Fibroblast of villous mesenchyme (primary cell): ENCODE data around the gene MBNL1. TPM values are rescaled to one million over a fixed set of nuclear protein-coding genes. Genes with fewer than 3 reads are reported as not detected.

ENCODE experiments used
- DNase-seq: peaks from one replicate; pipeline ENCODE4 v3.0.0-alpha.2; 2010; ENCODE audit warnings: low read depth
- H3K4me3 ChIP-seq: 2 replicates; pipeline ENCODE4 v1.5.1; 2011; ENCODE audit warnings: low read depth, mild to moderate bottlenecking, low read length
- CTCF ChIP-seq: IDR thresholded peaks from 2 replicates; pipeline ENCODE4 v1.5.1; 2012; ENCODE audit warnings: low read depth, mild to moderate bottlenecking, low read length; ENCODE audit not compliant: insufficient read depth
- total RNA-seq: library from RNA; depleted of rRNA; stranded (reverse); fragments of >200 nt; gene quantifications from 2 replicates; pipeline ENCODE4 v1.2.3, GENCODE V29; 2012

MBNL1 gene
- total RNA-seq, 1 donor = 440 TPM

GRCh38 chr3:152291649-152292066, 22.9 kb downstream of the MBNL1 start:
- H3K4me3 ChIP-seq = no peak overlapping the region
- TF ChIP-seq CTCF = no peak
- DNase-seq = peak; percentile 64

GRCh38 chr3:152292366-152292765, 23.6 kb downstream of the MBNL1 start:
- DNase-seq = no peak
- TF ChIP-seq CTCF = no peak
- H3K4me3 ChIP-seq = no peak overlapping the region

GRCh38 chr3:152293347-152294006, 24.7 kb downstream of the MBNL1 start:
- DNase-seq = no peak
- no peak for TF ChIP-seq CTCF
- no peak overlapping the region for H3K4me3 ChIP-seq

GRCh38 chr3:152295344-152295743, 26.6 kb downstream of the MBNL1 start:
- TF ChIP-seq CTCF = no peak
- H3K4me3 ChIP-seq = no peak overlapping the region
- no peak for DNase-seq

GRCh38 chr3:152295806-152296205, 27.1 kb downstream of the MBNL1 start:
- DNase-seq = no peak
- H3K4me3 ChIP-seq = no peak overlapping the region
- no peak for TF ChIP-seq CTCF

- TF ChIP-seq CTCF = no peak
- DNase-seq = no peak
- H3K4me3 ChIP-seq = no peak overlapping the region
Measured at GRCh38 chr3:152296382-152296781, 27.7 kb downstream of the MBNL1 start.

- no peak for TF ChIP-seq CTCF
- no peak overlapping the region for H3K4me3 ChIP-seq
- DNase-seq = no peak
Measured at GRCh38 chr3:152296971-152297370, 28.2 kb downstream of the MBNL1 start.
